ENCODE data around the gene RPS27A.
"Not testable (repeated sequence)": the region's sequence is repeated elsewhere in the genome, so short reads cannot be mapped to it uniquely, and the experiment has no call there.

The RPS27A gene

DNA sequence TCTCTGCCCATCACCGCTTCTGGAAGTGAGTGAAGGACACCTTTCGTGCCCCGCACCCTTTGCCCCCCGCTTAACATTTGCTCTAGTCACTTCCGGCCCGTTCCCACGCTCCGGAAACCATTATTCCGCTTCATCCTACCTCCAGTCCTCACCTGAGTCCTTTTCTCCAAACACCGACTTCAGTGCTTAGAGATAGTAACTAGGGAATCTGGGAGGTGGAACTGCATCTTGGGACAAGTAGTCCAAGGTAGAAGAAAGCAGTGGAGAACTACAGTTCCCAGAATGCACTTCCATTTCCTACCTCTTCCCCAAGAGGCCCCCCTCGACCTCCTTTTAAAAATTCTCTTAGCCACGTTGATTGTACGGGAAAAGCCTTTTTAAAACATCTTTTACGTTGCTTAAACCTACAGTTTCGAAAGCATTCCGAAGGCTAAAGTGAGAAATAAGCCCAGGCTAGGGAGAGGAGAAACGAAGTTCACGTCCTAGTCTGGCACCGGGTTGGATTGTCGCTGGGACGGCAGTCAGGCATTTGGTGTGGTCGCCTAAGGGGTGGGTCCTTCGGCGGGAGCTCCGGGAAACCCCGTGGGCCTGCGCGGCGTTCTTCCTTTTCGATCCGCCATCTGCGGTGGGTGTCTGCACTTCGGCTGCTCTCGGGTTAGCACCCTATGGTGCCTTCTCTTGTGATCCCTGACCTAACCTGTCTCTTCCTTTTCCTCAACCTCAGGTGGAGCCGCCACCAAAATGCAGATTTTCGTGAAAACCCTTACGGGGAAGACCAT, at the start of gene RPS27A, which contains the start of gene CLHC1:
Gene RPS27A (plus strand): TSS at position 605 of the 779 bp plus-strand sequence. CDS start 137 bp downstream, at position 742.
Gene CLHC1 (minus strand): TSS at position 210 of the 779 bp plus-strand sequence. CDS start 9,882 bp downstream, outside the sequence.
- peak; percentile 86 for DNase-seq (ENCODE audit: low spot score)

DNA sequence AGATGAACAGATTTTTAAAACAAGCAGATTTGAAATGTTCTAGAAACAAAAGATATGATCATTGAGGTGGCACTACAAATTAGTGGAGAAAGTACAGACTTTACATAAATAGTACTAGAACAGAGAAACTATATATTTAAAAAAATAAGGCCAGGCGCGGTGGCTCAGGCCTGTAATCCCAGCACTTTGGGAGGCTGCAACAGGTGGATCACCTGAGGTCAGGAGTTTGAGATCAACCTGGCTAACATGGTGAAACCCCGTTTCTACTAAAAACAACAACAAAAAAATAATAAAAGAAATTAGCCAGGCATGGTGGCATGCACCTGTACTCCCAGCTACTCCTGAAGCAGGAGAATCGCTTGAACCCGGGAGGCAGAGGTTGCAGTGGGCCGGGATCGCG, 45.7 kb upstream of the RPS27A start:
- DNase-seq (ENCODE audit: low spot score): not testable (repeated sequence)

DNA sequence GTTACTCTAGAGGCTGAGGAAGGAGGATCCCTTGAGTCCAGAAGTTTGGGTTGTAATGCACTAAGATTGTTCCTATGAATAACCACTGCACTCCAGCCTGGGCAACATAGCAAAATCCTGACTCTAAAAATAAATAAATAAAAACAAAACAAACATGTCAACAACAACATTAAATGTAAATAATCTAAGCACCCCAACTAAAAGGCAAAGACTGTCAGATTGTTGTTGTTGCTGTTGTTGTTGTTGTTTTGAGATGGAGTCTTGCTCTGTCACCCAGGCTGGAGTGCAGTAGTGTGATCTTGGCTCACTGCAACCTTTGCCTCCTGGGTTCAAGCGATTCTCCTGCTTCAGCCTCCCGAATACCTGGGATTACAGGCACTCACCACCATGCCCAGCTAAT, 40.6 kb upstream of the RPS27A start:
- not testable (repeated sequence) for DNase-seq (ENCODE audit: low spot score)

DNA sequence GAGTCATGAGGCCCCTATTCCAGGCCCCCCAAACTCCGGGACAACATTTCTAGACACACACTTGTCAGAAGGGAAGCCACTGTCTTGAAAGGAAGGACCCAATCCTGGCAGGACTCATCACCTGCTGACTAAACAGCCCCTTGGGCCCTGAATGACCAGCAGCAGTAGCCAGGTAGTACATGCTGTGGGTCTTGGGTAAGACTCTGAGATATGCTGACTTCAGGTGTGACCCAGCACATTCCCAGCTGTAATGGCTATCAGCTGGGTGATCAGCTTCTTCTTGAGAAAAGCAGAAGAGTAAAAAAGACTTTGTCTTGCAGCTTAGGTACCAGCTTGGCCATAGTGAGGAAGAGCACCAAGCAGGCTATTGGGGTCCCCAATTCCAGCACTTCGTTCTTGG, 36.0 kb upstream of the RPS27A start:
- no peak for DNase-seq (ENCODE audit: low spot score)

DNA sequence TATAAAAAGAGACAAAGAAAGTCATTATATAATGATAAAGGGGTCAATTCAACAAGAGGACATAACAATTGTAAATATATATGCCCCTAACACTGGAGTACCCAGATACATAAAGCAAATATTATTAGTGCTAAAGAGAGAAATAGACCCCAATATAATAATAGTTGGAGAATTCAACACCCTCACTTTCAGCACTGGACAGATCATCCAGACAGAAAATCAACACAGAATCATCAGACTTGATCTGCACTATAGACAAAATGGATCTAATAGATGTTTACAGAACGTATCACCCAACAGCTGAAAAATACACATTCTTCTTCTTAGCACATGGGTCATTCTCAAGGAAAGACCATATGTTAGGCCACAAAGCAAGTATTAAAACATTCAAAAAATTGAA, 32.1 kb upstream of the RPS27A start:
- DNase-seq (ENCODE audit: low spot score): no peak

DNA sequence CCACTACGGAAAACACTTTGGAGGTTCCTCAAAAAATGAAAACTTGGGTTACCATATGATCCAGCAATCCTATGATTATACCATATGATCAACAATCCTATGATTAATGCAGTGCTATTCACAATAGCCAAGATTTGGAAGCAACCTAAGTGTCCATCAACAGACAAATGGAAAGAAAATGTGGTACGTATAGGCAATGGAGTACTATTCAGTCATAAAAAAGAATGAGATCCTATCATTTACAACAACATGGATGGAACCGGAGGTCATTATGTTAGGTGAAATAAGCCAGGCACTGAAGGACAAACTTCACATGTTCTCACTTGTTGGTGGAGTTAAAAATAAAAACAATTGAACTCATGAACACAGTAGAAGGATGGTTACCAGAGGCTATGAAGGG, 28.0 kb upstream of the RPS27A start:
- DNase-seq (ENCODE audit: low spot score): no peak

DNA sequence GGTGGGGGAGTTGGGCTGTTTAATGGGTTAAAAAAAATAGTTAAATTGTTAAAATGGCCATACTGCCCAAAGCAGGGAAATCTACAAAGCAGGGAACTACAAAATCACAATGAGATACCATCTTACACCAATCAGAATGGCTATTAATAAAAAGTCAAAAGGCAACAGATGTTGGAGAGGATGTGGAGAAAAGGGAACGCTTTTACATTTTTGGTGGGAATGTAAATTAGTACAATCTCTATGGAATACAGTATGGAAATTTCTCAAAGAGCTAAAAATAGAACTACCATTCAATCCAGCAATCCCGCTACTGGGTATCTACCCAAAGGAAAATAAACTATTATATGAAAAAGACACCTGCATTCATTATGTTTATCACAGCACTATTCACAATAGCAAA, 27.5 kb upstream of the RPS27A start:
- no peak for DNase-seq (ENCODE audit: low spot score)

DNA sequence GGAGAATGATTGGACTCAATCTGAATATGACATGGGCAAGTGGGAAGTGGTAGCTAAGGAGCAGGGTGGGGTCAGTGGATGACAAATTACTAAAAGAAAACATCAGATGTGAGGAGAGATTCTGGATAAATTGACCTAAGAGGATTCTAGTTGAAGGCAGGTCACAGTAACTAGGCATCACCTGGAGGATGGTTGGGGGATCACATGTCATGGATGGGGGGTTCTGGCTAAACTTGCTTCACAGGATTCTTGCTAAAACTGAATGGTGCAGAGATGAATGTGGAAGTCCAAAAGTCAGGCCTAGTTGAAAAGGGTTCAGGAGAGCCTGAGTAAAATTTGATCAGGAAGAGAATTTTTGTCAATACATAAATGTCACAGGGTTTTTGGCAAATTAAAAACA, 18.7 kb upstream of the RPS27A start:
- DNase-seq (ENCODE audit: low spot score): no peak

DNA sequence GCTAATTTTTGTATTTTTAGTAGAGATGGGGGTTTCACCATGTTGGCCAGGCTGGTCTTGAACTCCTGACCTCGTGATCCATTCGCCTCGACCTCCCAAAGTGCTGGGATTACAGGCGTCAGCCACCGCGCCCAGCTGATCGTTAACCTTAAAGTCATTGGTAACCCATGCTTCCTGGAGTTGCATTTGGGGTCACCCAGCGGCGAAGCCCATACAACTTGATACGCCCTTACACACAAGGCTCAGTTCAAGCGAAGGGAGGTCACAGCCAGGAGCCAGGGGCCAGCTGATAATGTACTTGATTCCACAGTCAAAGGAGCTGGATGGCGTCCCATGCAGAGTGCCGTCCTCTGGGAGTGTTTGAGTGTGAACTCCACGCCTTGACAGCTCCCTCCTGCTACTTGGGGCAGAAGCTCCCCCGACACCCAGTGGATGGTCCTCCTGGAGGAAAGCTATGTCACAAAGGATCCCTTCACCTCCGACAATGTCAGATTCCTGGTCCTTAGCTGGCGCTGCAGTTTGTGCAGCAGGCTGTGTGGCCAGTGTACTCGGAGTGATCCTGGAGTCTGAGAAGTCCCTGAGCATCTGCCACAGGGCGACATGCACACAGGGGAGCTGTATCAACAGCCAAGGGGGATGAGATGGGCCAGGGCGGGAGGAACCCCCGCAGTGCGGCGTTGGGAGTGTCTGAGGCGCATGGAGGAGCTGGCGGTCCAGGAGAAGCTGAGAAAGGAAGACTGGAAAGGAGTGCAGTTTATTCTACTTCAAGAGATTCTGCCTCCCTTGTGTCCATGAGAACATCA, 8.3 kb upstream of the RPS27A start:
- no peak for DNase-seq (ENCODE audit: low spot score)

DNA sequence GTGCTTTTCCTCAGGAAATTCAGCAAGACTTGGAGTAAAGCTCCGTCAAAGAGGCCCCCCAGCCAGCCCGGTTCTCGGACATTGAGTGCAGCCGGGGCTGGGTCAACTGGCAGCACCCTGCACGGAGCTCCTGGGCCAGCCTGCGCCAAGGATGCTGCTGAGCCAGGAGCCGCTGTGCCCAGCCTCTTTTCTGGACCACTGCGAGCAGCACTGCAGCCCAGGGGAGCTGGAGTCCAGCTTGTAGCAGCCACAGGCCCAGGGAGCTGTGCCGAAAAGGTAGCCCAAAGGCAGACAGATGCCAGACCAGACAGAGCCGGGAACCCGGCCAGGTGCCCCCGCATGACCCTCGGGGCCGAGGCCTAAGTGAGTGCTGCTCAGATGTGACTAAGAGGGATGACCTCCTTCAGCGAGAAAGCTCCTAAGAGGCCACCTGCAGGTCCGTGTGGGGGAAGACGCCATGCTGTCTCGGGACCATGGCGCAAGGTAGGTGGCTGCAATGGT, 7.7 kb upstream of the RPS27A start:
- DNase-seq (ENCODE audit: low spot score): no peak

DNA sequence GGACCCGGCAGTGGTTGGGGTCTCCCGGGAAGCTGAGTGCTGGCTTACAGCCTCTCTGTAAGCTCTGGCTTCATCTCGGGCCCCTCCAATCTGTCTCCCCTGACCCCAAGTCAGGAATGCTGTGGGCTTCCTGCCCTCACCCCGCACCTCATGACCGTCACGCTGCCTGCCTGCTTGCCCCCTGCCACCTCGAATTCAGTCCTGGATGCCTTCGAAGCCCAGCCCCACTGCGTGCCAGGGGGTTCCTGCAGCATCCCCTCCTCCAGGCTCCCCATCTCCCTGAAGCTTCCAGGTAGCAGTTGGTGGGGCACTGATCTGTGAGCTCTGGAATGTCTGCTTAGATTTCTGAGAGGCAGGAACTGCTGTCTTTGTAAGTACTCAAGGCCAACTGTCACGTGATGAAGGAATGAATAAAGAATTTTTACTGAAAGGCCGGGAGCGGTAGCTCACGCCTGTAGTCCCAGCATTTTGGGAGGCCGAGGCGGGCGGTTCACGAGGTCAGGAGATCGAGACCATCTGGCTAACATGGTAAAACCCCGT, 6.9 kb upstream of the RPS27A start:
- DNase-seq (ENCODE audit: low spot score): no peak

DNA sequence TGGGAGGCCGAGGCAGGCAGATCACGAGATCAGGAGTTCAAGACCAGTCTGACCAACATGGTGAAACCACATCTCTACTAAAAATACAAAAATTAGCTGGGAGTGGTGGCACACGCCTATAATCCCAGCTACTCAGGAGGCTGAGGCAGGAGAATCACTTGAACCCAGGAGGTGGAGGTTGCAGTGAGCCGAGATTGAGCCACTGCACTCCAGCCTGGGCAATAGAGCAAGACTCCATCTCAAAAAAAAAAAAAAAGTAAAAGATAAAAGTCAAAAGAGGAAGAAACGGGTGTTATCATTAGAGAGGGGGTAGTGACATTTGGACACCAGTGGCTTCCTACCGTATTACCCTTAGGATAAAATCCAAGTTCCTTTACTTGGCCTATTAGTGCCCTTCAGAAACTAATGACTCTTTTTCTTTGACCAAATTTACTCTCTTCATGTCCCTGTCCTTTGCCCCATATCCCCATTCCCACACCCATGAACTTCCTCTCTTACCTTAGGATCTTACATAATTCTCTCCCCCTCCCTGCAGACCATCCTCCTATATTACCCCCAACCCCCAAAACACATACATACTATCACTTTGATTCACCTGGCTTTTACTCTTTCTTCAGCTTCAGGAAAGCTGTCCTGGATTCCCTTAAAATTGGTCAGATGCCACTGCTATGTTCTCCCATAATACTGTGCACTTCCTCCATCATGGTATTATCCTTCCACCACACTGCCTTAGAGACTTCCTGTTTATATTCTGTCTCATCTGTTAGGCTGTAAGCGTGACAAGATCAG, 4.9 kb upstream of the RPS27A start:
- not testable (repeated sequence) for DNase-seq (ENCODE audit: low spot score)

DNA sequence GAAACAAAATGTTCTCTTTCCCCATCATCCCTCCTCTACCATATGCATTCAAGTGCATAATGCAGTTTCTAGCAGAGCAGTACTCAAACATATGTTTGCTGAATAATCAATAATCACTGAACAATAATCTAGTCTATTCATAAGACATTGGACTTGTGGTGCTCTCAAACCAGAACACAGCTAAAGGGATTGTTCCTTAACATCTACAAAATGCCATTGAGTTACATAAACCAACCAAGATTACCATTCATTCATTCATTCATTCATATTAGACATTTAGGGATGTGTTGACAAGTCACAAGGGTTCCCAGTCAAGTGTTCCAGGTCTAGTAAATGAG, 4.3 kb upstream of the RPS27A start:
- DNase-seq (ENCODE audit: low spot score): no peak

DNA sequence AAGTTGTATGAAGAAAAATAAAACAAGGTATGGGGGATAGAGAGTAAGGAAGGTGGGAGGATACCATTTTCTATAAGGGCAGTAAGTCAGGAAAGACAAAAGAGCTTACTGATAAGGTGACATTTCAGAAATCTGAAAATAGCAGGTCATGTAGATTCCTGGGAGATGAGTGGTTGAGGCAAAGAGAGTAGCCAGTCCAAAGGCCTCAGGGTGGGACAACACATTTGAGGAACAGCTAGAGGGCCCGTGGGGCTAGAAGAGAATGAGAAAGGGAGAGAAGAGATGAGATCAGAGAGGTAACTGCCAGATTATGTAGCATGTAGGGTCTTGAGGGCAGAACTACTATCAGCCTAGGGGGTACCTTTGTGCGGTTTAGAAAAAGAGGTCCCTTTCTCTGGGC, 3.3 kb upstream of the RPS27A start:
- no peak for DNase-seq (ENCODE audit: low spot score)

DNA sequence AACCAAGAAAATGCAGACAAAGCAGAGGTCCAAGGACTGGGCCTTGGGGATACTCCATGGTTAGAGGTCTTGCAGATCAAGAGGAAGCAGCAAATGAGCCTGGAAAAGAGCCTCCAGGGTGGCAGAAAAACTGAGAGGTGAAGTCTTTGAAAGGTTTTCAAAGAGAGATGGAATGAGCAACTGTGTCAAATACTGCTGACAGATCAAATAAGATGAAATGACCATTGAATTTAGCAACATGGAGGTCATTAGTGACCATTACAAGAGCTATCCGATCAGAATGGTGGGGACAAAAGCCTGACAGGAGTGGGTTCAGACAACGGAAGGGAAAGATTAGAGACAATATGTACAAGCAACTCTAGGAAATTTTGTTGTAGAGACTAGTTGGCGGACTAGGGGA, 1.9 kb upstream of the RPS27A start:
- DNase-seq (ENCODE audit: low spot score): no peak

DNA sequence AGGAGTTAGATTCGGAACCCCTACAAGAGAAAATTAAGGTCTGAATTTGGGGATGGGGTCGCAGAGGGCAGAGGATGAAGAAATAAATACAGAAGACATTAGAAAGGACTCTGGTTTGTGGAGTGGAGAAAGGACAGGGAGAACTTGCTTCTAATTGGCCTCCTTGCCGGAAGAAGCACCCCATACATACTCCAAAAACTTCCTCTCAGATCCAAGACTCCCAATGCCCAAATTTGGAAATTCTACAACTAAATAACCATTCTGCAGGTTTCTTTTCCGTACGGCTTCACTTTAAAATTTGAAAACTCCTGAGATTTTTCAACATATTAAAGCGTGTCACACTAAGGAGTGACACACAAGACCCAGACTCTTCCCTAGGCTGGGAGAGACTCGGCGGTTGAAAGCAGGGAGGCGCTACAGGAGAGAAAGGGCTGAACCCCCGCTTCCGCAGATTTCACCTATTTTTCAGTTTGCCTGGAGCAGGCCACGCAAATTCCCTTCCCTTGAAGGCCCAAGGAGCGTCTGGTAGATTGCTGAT, 873 bp upstream of the RPS27A start:
- DNase-seq (ENCODE audit: low spot score): peak; percentile 47

DNA sequence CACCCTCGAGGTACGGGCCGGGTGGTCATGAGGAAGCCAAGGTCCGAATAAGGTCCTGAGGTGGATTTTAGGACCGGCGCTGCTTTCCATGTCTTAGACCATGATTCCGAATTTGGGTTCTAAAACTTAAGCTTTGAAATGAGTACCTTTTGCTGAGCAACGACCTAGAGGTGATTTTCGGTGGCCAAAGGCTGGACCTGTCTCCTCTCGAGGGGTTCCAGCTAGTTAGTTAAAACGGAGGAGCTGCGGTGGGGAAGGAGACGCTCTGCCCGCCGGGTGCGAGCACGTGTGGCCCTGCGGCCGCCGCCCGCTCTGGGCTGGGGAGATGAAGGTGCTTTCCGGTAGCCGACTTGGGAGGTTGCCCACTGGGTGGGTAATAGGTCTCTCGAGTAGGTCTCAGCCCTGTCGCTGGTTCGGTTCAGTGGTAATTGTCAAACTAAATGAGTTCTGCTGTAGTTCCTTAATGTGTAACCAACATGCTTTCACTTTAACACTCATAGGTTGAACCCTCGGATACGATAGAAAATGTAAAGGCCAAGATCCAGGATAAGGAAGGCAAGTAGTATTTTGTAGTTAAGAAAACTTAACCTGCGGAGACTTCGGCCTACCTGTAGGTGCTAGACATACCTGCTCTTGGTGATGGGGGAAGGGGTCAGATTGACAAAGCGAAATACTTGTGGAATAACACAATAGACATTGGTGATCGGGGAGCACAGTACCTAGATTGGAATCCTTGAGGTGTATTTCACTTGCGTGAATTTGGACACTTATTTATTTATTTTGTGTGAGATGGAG, 572 bp downstream of the RPS27A start:
- DNase-seq (ENCODE audit: low spot score): peak; percentile 15

DNA sequence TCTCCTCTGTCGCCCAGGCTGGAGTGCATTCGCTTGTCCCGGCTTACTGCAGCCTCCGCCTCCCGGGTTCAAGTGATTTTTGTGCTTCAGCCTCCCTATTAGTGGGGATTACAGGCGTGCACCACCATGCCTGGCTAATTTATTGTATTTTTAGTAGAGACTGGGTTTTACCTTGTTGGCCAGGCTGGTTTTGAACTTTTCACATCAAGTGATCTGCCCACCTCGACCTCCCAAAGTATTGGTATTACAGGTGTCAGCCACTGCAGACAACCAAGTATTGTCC, 1.1 kb downstream of the RPS27A start:
- DNase-seq (ENCODE audit: low spot score): no peak

DNA sequence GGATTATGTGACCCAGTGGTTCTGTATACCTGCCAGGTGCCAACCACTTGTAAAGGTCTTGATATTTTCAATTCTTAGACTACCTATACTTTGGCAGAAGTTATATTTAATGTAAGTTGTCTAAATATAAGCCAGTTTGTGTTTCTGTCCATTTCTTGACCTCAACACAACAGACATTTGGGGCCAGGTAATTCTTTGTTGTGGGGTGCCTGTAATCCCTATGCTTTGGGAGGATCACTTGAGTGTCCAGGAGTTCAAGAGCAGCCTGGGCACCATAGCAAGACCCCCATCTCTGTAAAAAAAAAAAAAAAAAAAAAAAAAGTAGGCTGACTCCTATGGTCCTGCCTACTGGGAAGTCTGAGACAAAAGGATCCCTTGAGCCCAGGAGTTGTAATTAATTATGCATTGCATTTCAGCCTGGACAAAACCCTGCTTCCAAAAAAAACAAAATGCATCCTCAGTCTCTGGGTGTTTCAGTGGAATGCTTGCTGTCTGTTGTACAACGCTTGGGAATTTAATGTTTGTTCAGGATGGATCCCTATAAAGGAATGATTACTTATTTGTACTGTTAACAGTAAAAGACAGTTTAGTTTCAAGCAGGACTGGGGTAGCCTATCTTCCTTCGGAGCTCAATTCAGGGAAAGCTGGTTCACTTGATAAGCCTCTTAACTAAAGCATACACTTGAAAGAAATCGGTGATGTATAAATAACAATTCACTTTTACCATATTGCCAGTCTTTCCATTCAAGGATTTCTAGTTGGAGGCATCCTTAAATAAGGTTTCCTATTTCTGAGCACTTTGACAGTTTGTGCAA, 3.4 kb downstream of the RPS27A start:
- DNase-seq (ENCODE audit: low spot score): no peak

DNA sequence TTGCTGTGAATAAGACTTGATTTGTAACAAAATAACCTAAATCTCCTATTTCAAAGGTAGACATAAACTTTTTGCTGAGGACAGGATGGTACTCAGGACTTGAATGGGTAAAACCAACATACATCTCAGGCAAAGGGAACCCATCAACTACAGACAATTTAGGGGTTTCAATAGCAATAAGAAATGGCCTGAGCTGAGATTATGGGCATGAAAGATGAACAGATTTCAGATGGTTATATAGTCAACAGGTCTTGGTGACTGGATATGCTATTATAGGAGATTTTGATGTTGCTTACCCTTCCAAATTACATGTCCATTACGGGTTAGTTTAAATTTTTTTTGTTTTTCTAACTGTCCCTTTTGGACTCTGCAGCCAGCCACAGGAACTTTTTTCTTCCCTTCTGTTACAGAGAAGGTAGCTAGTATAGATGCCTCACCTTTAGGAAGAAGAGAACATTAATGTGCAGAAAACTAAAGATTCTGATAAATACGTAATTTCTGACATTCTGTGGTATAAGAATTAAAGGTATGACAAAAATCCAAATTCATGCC, 4.6 kb downstream of the RPS27A start:
- DNase-seq (ENCODE audit: low spot score): no peak
